HEK293 (cell line): ENCODE results near the gene CCDC86.

Source experiments
- CTCF ChIA-PET: fragments of 350-600 bp; formaldehyde crosslinking; extraction: SDS; loops from one replicate; lab custom pipeline; 2021; ENCODE audit warnings: antibody characterized with exemption; lab: Yijun Ruan, JAX
- POLR2A ChIA-PET: fragments of 300-600 bp; formaldehyde crosslinking; extraction: SDS; loops from one replicate; lab custom pipeline; 2020; ENCODE audit warnings: antibody characterized with exemption, inconsistent platforms; lab: Yijun Ruan, JAX
- H3K27ac ChIP-seq: fragments of 200-500 bp; sonication (Bioruptor generic); 2 replicates; pipeline ENCODE4 v1.5.1; 2014; ENCODE audit warnings: low read depth, low read length, control low read depth, inconsistent platforms; ENCODE audit errors: extremely low read depth
- H3K36me3 ChIP-seq, 2 experiments: fragments of 200-500 bp in 1 of 2; sonication (Bioruptor generic) in 1 of 2; 1 replicate in 1 of 2; 2 replicates in 1 of 2; pipeline ENCODE4 v1.5.1; 2014 to 2017; ENCODE audit warnings: inconsistent platforms in 2 of 2, low read length in 2 of 2; ENCODE audit not compliant: control insufficient read depth in 2 of 2, insufficient read depth in 1 of 2
- H3K4me1 ChIP-seq: fragments of 200-500 bp; sonication (Bioruptor generic); 2 replicates; pipeline ENCODE4 v1.5.1; 2014; ENCODE audit warnings: mild to moderate bottlenecking, low read length, inconsistent platforms; ENCODE audit not compliant: control insufficient read depth, insufficient read depth
- H3K4me3 ChIP-seq: 2 replicates; pipeline ENCODE4 v1.5.1; 2011; ENCODE audit warnings: low read depth, mild to moderate bottlenecking, control low read depth, low read length, moderate library complexity
- H3K9me3 ChIP-seq: fragments of 200-500 bp; sonication (Bioruptor generic); 2 replicates; pipeline ENCODE4 v1.5.1; 2014; ENCODE audit warnings: low read depth, low read length, inconsistent platforms; ENCODE audit not compliant: control insufficient read depth, insufficient read depth
- SALL2 ChIP-seq: fragments of 450-650 bp; formaldehyde crosslinking; IDR thresholded peaks from 2 replicates; pipeline ENCODE4 v1.5.0; 2017; ENCODE audit warnings: missing biosample characterization, mild to moderate bottlenecking, missing genetic modification characterization, borderline replicate concordance
- SP3 ChIP-seq: fragments of 450-650 bp; formaldehyde crosslinking; IDR thresholded peaks from 2 replicates; pipeline ENCODE4 v1.5.1; 2016; ENCODE audit warnings: missing biosample characterization, missing genetic modification characterization
- TRIM28 ChIP-seq: IDR thresholded peaks from 2 replicates; pipeline ENCODE4 v1.6.1; 2011; ENCODE audit warnings: low read length, control low read depth, borderline replicate concordance
- ZBTB44 ChIP-seq: fragments of 450-650 bp; IDR thresholded peaks from 2 replicates; pipeline ENCODE4 v1.5.1; 2018; ENCODE audit warnings: missing biosample characterization, mild to moderate bottlenecking, missing genetic modification characterization
- ZNF2 ChIP-seq: fragments of 450-650 bp; formaldehyde crosslinking; IDR thresholded peaks from 2 replicates; pipeline ENCODE4 v1.5.1; 2016; ENCODE audit warnings: missing biosample characterization, missing genetic modification characterization
- ZNF239 ChIP-seq: fragments of 450-650 bp; formaldehyde crosslinking; IDR thresholded peaks from 2 replicates; pipeline ENCODE4 v1.5.1; 2016; ENCODE audit warnings: missing biosample characterization, missing genetic modification characterization
- ZNF266 ChIP-seq: fragments of 450-650 bp; formaldehyde crosslinking; IDR thresholded peaks from 2 replicates; pipeline ENCODE4 v1.5.1; 2016; ENCODE audit warnings: missing biosample characterization, missing genetic modification characterization, low read depth
- ZNF341 ChIP-seq: fragments of 450-650 bp; formaldehyde crosslinking; IDR thresholded peaks from 2 replicates; pipeline ENCODE4; 2016; ENCODE audit warnings: low read depth, missing biosample characterization, missing genetic modification characterization
- ZNF518A ChIP-seq: fragments of 450-650 bp; formaldehyde crosslinking; conservative IDR thresholded peaks from 2 replicates; pipeline ENCODE4 v1.5.1; 2016; ENCODE audit warnings: low read depth, missing biosample characterization, missing genetic modification characterization
- ZNF76 ChIP-seq: fragments of 450-650 bp; formaldehyde crosslinking; IDR thresholded peaks from 2 replicates; pipeline ENCODE4; 2016; ENCODE audit warnings: low read depth, missing biosample characterization, missing genetic modification characterization, borderline replicate concordance
- ZSCAN5A ChIP-seq: fragments of 450-650 bp; formaldehyde crosslinking; IDR thresholded peaks from 2 replicates; pipeline ENCODE4 v1.5.1; 2016; ENCODE audit warnings: missing biosample characterization, missing genetic modification characterization
- TF ChIP-seq, protein P1 (sequence below): fragments of 450-650 bp; formaldehyde crosslinking; IDR thresholded peaks from 2 replicates; pipeline ENCODE4; 2016; ENCODE audit warnings: missing biosample characterization, missing genetic modification characterization

CCDC86 gene

GRCh38 chr11:60792521-60792920 is 49.4 kb upstream of the CCDC86 start:
- Histone ChIP-seq H3K9me3 (no peaks in the 10 kb centered on the region), H3K4me3 (no peak overlapping the region), H3K4me1 (no peaks in the 10 kb centered on the region), H3K36me3 (no peaks in the 10 kb centered on the region), H3K27ac (no peak overlapping the region)
- ChIA-PET CTCF (no interaction called here), POLR2A (no interaction called here)
- no peak for TF ChIP-seq ZNF266 (tag by site-specific recombination)
- TF ChIP-seq ZBTB44 (tag by site-specific recombination) = no peak
- no peak for TF ChIP-seq ZNF239 (tag by site-specific recombination)

DNA sequence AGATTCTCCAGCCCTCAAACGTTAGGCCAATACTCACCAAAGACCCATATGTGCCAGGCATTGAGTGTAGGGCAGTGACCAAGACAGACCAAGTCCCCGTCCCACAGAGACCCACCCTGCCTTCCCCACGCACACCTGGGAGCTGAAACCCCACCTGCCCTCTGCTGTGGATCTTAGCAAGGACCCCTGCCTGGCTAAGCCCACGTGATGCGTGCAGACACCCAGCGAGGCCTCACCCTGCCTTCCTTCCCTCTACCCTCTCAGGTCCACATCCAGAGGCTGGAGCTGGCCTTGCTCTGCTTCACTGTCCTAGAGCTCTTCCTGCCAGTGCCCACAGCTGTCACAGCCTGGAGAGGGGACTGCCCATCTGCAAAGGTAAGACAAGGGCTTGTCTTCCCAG is 46.6 kb upstream of the CCDC86 start:
- Histone ChIP-seq H3K4me3 (no peak overlapping the region), H3K36me3 (no peaks in the 10 kb centered on the region), H3K27ac (no peak overlapping the region), H3K9me3 (no peaks in the 10 kb centered on the region), H3K4me1 (no peaks in the 10 kb centered on the region)
- ChIA-PET POLR2A (no interaction called here), CTCF (interaction anchor here (0.7 kb wide), 1 partner anchor 55 kb away, joined by 3 read pairs; no protein-coding TSS in a partner anchor)
- TF ChIP-seq, protein P1, sequence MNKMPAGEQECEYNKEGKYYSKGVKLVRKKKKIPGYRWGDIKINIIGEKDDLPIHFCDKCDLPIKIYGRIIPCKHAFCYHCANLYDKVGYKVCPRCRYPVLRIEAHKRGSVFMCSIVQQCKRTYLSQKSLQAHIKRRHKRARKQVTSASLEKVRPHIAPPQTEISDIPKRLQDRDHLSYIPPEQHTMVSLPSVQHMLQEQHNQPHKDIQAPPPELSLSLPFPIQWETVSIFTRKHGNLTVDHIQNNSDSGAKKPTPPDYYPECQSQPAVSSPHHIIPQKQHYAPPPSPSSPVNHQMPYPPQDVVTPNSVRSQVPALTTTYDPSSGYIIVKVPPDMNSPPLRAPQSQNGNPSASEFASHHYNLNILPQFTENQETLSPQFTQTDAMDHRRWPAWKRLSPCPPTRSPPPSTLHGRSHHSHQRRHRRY (tag by site-specific recombination) = no peak
- TF ChIP-seq SALL2 (tag by site-specific recombination) (no peak), ZNF518A (tag by site-specific recombination) (no peak), ZNF2 (no peak), TRIM28 (no peak), ZSCAN5A (tag by site-specific recombination) (no peak), ZNF341 (tag by site-specific recombination) (no peak), SP3 (tag by site-specific recombination) (no peak), ZNF76 (tag by site-specific recombination) (no peak)
